HG03342 (cell line): Measurements from ENCODE around the gene USP21.
A peak's percentile ranks its signal among the peaks of the same experiment; 100 is the strongest.

ENCODE experiments used
- ATAC-seq: cut with Tn5 transposase; IDR thresholded peaks from one replicate; pipeline ENCODE4 v1.9.1; 2021; ENCODE audit warnings: mild to moderate bottlenecking, moderate library complexity; ENCODE audit not compliant: unreplicated experiment

Gene USP21

GRCh38 chr1:161190962-161191521 lies 31.7 kb downstream of the USP21 start:
- no peak for ATAC-seq

GRCh38 chr1:161191971-161192370 lies 32.7 kb downstream of the USP21 start:
- no peak for ATAC-seq

GRCh38 chr1:161192476-161193465 lies 33.5 kb downstream of the USP21 start:
- ATAC-seq = peak; percentile 75

- no peak for ATAC-seq
Observed at GRCh38 chr1:161193561-161194235, 34.4 kb downstream of the USP21 start.

DNA sequence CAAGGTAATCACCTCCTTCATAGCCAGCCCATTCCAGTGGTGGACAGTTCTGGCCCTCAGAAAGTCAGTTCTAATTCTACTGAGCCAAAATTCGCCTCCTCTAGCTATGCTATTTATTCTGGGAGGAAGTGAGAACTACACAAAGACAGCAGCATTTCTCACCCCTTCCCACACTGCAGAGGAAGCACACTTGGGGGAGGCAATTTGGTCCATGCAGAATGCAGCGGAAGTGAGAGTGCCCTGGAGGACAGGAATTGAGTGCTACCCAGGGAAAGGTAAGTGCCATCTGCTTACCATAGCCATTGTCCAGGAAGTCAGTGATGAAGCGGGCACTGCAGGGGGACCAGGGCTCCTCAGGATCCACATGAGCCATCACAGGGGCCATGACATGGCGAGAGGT lies 35.9 kb downstream of the USP21 start:
- ATAC-seq = no peak

GRCh38 chr1:161196111-161196510 lies 36.8 kb downstream of the USP21 start:
- ATAC-seq = no peak

DNA sequence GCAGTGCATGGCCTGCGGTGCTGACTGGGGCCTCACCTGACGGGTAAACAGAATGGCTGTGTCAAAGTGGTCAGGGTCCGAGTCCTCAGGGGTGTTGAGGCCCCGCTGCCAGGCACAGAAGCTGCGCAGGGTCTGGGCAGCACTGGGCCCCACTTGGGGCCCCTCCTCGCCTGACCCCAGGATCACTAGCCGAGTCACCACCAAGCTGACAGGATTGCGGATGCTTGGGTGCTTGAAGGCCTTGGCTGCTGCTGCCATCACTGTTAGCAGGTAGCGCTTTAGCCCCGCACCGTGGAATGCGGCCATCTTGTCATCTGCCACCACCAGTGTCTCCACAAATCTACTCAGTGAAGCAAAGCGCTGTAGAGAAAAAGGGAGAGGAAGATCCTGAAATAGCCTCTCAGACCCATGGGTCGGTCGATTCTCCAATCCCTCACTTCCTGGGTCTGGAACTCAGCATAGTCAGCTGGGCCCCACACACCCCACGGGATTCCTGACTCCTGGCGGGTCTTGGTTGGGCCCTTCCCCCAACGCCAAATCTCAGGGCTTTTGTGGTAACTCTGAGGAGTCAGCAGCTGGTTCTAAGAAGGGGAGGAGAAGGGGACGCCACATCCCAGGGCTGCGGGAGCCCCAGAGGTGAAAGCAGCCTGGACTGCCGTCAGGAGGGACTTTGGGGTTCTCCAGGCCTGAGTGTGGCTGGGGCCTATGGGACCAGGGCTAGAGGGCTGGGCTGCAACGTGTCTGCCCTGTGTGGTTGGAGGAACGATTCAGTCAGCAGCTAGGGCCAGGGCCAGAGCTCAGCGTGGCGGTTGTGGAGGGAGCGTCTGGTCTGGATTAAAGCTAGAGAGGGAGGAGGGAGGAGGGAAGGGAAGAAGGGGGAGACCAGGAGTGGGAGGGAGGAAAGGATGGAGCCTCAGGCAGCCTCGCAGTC lies 37.5 kb downstream of the USP21 start:
- ATAC-seq = no peak

GRCh38 chr1:161197560-161198193 lies 38.4 kb downstream of the USP21 start:
- no peak for ATAC-seq

GRCh38 chr1:161198194-161198896 lies 39.0 kb downstream of the USP21 start:
- ATAC-seq = no peak

DNA sequence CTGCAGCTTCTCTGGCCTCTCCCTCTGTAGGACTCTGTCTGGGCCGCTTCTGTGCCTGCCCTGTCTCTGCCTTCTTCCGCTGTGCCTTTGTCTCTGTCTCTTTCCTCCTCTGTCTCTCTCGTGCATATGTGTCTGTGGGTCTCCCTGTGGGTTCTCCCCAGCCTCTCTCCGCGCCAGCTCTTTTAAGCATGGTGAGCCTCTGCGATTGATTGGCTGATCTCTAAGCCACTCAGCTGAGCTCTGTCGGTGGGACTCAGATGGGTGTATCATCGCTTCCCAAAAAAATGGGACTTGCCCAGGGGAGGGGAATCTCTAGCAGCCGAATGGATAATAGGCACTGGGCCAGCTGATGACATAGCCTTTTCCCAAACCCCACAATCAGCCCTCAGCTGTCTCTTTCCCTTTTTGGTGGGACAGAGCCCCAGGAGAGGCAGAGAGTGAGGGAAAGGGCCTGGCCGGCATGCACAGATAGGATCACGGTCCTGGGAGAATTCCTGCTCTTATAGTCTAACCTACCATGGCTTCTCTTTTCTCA lies 39.7 kb downstream of the USP21 start, which contains the start of gene ADAMTS4:
ADAMTS4 (minus strand) TSS at position 158 of the 535 bp plus-strand sequence. CDS start 427 bp downstream, outside the sequence.
- ATAC-seq = no peak

GRCh38 chr1:161199506-161200139 lies 40.3 kb downstream of the USP21 start:
- no peak for ATAC-seq

DNA sequence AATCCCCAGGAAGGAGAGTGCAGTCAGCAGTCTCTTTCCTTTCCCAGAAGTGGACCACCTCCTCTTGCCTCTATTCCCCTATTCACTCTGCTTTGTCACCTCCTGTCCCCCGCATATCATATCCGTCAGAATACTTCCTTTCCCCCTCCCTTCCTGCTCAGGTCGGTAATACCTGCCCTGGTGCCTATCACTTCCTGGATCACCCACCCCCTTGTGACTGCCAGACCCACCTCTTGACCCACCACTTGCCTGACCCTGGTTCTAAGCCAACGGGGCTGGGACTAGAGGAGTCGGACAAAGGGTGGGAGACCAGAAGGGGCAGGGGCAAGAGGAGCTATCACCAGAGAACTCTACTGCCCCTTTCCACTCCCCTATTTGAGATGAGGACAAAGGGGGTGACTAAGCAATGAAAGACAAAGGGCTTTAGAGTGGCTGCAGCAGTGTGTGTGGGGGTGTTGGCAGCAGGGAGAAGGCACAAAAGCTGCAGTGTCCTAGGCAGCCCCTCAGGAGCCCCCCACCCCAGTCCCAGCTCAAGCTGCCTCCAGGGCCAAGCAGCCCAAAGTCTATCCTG lies 41.2 kb downstream of the USP21 start:
- ATAC-seq = no peak

DNA sequence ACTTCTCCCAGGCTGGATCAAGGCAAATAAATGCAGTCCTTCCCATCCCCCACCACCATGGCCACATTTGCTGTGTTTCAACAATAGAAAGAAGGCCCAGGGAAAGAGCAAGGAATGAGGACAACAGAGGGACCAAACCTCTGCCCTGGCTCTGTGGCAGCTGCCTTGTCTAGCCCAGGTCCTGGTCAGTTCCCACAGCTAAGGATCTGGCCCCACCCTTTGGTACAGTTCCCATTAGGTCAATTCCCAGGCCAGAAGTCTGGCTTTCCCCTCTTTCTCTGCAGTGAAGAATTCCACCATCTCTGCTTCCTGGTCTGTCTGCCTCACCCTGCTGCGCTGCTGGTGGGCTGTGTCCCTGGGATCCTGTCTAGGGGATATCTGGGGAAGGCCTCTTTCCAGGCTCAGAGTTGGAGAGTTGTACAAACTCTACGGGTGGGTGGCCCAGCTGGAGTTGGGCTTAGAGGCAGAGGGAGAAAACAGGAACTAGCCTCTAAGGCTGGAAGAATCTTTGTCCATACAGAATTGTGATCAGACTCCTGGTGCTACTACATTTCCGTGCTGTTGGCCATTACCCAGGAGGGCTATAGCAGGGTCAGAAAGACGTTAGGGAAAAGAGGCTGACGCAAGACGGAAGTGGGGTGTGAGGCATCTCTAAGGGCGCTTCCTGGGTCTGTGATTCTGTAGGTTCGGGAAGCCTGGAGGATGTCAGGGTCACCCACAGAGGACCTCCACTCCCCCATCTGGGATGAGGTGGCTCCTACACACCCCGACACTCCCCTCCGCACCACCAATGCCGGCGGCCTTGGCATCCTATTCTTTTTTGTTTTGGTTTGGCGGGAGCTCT lies 41.9 kb downstream of the USP21 start:
- no peak for ATAC-seq

- peak; percentile 98 for ATAC-seq
Observed at GRCh38 chr1:161201836-161202712, 42.8 kb downstream of the USP21 start, which contains the start of gene NDUFS2. Gene NDUFS2 (plus strand): TSS chr1:161202367. CDS start chr1:161202386, 19 bp downstream.

GRCh38 chr1:161206411-161207140 lies 47.3 kb downstream of the USP21 start:
- no peak for ATAC-seq

GRCh38 chr1:161207173-161207572 lies 47.9 kb downstream of the USP21 start:
- no peak for ATAC-seq
